Prostate gland (tissue), 2 donors: ENCODE results near the gene MRPL44.

Experiments
- CTCF ChIP-seq, 4 experiments: fragments of 200-600 bp in 2 of 4; fragments of 450-650 bp in 2 of 4; sonication (generic) in 2 of 4; IDR thresholded peaks; 1 replicate in 3 of 4; 2 replicates in 1 of 4; pipeline ENCODE4 v1.5.1; 2016 to 2019; ENCODE audit warnings: antibody characterized with exemption in 4 of 4, mild to moderate bottlenecking in 2 of 4, moderate library complexity in 2 of 4
- POLR2A ChIP-seq: fragments of 450-650 bp; IDR thresholded peaks from one replicate; pipeline ENCODE4 v1.6.1; 2016; ENCODE audit warnings: antibody characterized with exemption, mild to moderate bottlenecking
- POLR2AphosphoS5 ChIP-seq: sonication (generic); formaldehyde crosslinking; IDR thresholded peaks from one replicate; pipeline ENCODE4 v1.6.1; 2017; ENCODE audit warnings: antibody characterized with exemption

- no peak for TF ChIP-seq CTCF (IDR thresholded peaks at IDR 0.05)
- no peak for TF ChIP-seq POLR2AphosphoS5
- no peak for TF ChIP-seq POLR2A
Measured at GRCh38 chr2:223936862-223937326, 20.4 kb upstream of the MRPL44 start.
